ENCODE results near the gene PLD6. TPM values are rescaled to one million over a fixed set of nuclear protein-coding genes. Genes with fewer than 3 reads are reported as not detected.

PLD6 gene
- polyA plus RNA-seq, 1 donor (not counting 4 experiments of a cell fraction or from before 2014, with no cell fraction given), result 1.6 TPM

GRCh38 chr17:17173921-17174320, 32.2 kb downstream of the PLD6 start:
- FAIRE-seq (no peak), DNase-seq (ENCODE audit: low read depth, low spot score) (no peak)
- TF ChIP-seq EZH2 (IDR thresholded peaks at IDR 0.05; ENCODE audit: low read length), result no peak
- TF ChIP-seq, protein P1, sequence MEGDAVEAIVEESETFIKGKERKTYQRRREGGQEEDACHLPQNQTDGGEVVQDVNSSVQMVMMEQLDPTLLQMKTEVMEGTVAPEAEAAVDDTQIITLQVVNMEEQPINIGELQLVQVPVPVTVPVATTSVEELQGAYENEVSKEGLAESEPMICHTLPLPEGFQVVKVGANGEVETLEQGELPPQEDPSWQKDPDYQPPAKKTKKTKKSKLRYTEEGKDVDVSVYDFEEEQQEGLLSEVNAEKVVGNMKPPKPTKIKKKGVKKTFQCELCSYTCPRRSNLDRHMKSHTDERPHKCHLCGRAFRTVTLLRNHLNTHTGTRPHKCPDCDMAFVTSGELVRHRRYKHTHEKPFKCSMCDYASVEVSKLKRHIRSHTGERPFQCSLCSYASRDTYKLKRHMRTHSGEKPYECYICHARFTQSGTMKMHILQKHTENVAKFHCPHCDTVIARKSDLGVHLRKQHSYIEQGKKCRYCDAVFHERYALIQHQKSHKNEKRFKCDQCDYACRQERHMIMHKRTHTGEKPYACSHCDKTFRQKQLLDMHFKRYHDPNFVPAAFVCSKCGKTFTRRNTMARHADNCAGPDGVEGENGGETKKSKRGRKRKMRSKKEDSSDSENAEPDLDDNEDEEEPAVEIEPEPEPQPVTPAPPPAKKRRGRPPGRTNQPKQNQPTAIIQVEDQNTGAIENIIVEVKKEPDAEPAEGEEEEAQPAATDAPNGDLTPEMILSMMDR (optimal IDR thresholded peaks at IDR 0.05 in 1 of 3, IDR thresholded peaks at IDR 0.05 in 1 of 3, conservative IDR thresholded peaks at IDR 0.05 in 1 of 3; ENCODE audit: extremely low read depth in 1 of 3, insufficient read depth in 2 of 3, low read length in 3 of 3), result no peak
- Histone ChIP-seq H4K20me1 (ENCODE audit: control insufficient read depth, extremely low read depth, insufficient read depth, low read length) (no peaks in the 10 kb centered on the region), H3K9ac (ENCODE audit: control insufficient read depth, extremely low read depth, insufficient read depth, low read length) (no peak overlapping the region), H3K4me2 (ENCODE audit: control insufficient read depth, extremely low read depth, insufficient read depth, low read depth, low read length) (no peak overlapping the region), H3K9me1 (ENCODE audit: control insufficient read depth, extremely low read depth, insufficient read depth, low read length) (no peaks in the 10 kb centered on the region), H3K27ac (ENCODE audit: control insufficient read depth, insufficient read depth, low read length) (no peak overlapping the region), H3K27me3 (ENCODE audit: control insufficient read depth, extremely low read depth, insufficient read depth, low read length) (no peaks in the 10 kb centered on the region), H3K4me3 (ENCODE audit: control insufficient read depth in 2 of 3, extremely low read depth in 1 of 3, insufficient read depth in 2 of 3, low read depth in 1 of 3, low read length in 3 of 3) (no peak overlapping the region), H3K36me3 (ENCODE audit: control insufficient read depth in 2 of 2, extremely low read depth in 1 of 2, insufficient read depth in 2 of 2, low read length in 2 of 2) (peaks cover 57 to 64% of the 10 kb centered on the region in 2 experiments), H3K79me2 (ENCODE audit: control insufficient read depth, insufficient read depth, low read length) (no peaks in the 10 kb centered on the region), H2AFZ (ENCODE audit: control insufficient read depth, low read length) (no peak overlapping the region), H3K9me3 (ENCODE audit: control insufficient read depth, low read depth, low read length) (no peaks in the 10 kb centered on the region), H3K4me1 (ENCODE audit: control insufficient read depth, extremely low read depth, insufficient read depth, low read length) (peaks cover 6% of the 10 kb centered on the region)
- dilution Hi-C loops (cut with MboI; ENCODE audit: extremely low pct_ligation_motif_present, low sequenced_read_pairs), result no loop called here

DNA sequence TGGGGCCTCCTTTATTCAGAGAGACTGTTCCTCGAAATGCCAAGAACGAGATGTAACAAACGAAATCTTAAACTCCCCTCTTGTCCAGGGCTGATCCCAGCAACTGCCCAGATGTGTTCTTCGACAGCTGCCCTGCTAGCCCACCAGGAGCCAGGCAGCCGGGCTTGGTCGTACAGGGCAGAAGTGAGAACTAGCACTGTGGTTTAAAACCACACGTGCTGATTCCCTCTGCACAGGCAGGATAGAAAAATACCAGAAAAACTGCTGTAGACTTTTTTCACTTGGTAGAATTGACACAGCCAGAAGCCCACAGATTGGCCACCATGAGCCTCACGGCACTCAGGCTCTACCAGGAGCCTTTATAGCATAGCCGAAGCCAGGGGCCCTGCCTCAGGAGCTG, 33.1 kb downstream of the PLD6 start:
- H3K4me1 ChIP-seq (ENCODE audit: control insufficient read depth, extremely low read depth, insufficient read depth, low read length), result peaks cover 6% of the 10 kb centered on the region
- no peaks in the 10 kb centered on the region for H3K27me3 ChIP-seq (ENCODE audit: control insufficient read depth, extremely low read depth, insufficient read depth, low read length)
- no peak for DNase-seq (ENCODE audit: low read depth, low spot score)
- H3K9me3 ChIP-seq (ENCODE audit: control insufficient read depth, low read depth, low read length), result no peaks in the 10 kb centered on the region
- no peak overlapping the region for H3K4me2 ChIP-seq (ENCODE audit: control insufficient read depth, extremely low read depth, insufficient read depth, low read depth, low read length)
- peaks cover 59 to 63% of the 10 kb centered on the region in 2 experiments for H3K36me3 ChIP-seq (ENCODE audit: control insufficient read depth in 2 of 2, extremely low read depth in 1 of 2, insufficient read depth in 2 of 2, low read length in 2 of 2)
- dilution Hi-C loops (cut with MboI; ENCODE audit: extremely low pct_ligation_motif_present, low sequenced_read_pairs), result no loop called here
- H3K9me1 ChIP-seq (ENCODE audit: control insufficient read depth, extremely low read depth, insufficient read depth, low read length), result no peaks in the 10 kb centered on the region
- H2AFZ ChIP-seq (ENCODE audit: control insufficient read depth, low read length), result no peak overlapping the region
- no peak overlapping the region for H3K4me3 ChIP-seq (ENCODE audit: control insufficient read depth in 2 of 3, extremely low read depth in 1 of 3, insufficient read depth in 2 of 3, low read depth in 1 of 3, low read length in 3 of 3)
- FAIRE-seq, result no peak
- H3K9ac ChIP-seq (ENCODE audit: control insufficient read depth, extremely low read depth, insufficient read depth, low read length), result no peak overlapping the region
- no peaks in the 10 kb centered on the region for H4K20me1 ChIP-seq (ENCODE audit: control insufficient read depth, extremely low read depth, insufficient read depth, low read length)
- H3K27ac ChIP-seq (ENCODE audit: control insufficient read depth, insufficient read depth, low read length), result no peak overlapping the region
- TF ChIP-seq EZH2 (IDR thresholded peaks at IDR 0.05; ENCODE audit: low read length), result no peak
- TF ChIP-seq, protein P1 (optimal IDR thresholded peaks at IDR 0.05 in 1 of 3, IDR thresholded peaks at IDR 0.05 in 1 of 3, conservative IDR thresholded peaks at IDR 0.05 in 1 of 3; ENCODE audit: extremely low read depth in 1 of 3, insufficient read depth in 2 of 3, low read length in 3 of 3), result no peak
- no peaks in the 10 kb centered on the region for H3K79me2 ChIP-seq (ENCODE audit: control insufficient read depth, insufficient read depth, low read length)
